GM12892 (cell line): Measurements from ENCODE around the gene ITPR1.

Experiments
- POLR2A ChIP-seq: IDR thresholded peaks from 2 replicates; pipeline ENCODE4 v1.6.1; 2011; ENCODE audit warnings: low read depth, low read length, control low read depth
- POLR2AphosphoS5 ChIP-seq: IDR thresholded peaks from 2 replicates; pipeline ENCODE4 v1.6.1; 2011; ENCODE audit warnings: low read depth, low read length, control low read depth
- TAF1 ChIP-seq: IDR thresholded peaks from 2 replicates; pipeline ENCODE4 v1.6.1; 2011; ENCODE audit warnings: low read depth, mild to moderate bottlenecking, control low read depth, low read length, borderline replicate concordance

DNA sequence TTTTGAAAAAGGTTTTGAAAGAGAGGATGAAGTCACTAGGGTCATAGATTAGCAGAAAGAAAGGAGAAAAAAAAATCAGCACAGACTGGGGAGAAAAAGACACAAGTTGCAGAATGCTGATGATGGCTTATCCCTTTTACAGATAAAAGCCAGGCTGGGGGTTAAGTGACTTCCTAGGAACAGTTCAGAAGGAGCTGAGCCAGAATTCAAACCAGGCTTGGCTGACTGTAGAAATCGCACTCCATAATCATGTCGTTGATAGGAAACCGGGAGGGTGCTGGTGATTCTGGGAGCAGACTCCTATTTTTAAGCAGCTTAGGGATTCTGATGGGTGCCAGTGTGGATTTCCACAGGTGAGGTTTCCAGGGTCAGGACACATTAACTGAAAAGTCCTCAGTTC, 326.6 kb downstream of the ITPR1 start:
- TF ChIP-seq POLR2A = no peak
- no peak for TF ChIP-seq POLR2AphosphoS5
- no peak for TF ChIP-seq TAF1
